Esophagus muscularis mucosa (tissue), 4 donors: ENCODE data around the gene NCOA7. TPM values are rescaled to one million over a fixed set of nuclear protein-coding genes. Genes with fewer than 3 reads are reported as not detected.
"Not testable (repeated sequence)": the region's sequence is repeated elsewhere in the genome, so short reads cannot be mapped to it uniquely, and the experiment has no call there.

Experiments
- DNase-seq: peaks from one replicate; pipeline ENCODE4 v3.0.0-alpha.2; 2017; ENCODE audit errors: extremely low spot score
- H3K27ac ChIP-seq, 4 donors: fragments of 200-600 bp; sonication (generic); replicated peaks in 1 of 4; 1 replicate in 3 of 4; 2 replicates in 1 of 4; pipeline ENCODE4 v1.5.1; 2016 to 2019; ENCODE audit warnings: mild to moderate bottlenecking in 1 of 4
- H3K27me3 ChIP-seq, 4 donors: fragments of 200-600 bp; sonication (generic); one replicate each; pipeline versions ENCODE4 v1.5.1 to v1.6.0; 2016 to 2019
- H3K36me3 ChIP-seq, 4 donors: fragments of 200-600 bp; sonication (generic); one replicate each; pipeline ENCODE4 v1.5.1; 2016 to 2019
- H3K4me1 ChIP-seq, 4 donors: fragments of 200-600 bp; sonication (generic); one replicate each; pipeline ENCODE4 v1.5.1; 2016 to 2019
- H3K4me3 ChIP-seq, 4 donors: fragments of 200-600 bp; sonication (generic); 1 replicate in 2 of 4; 2 replicates in 2 of 4; pipeline ENCODE4 v1.5.1; 2016 to 2019; ENCODE audit warnings: mild to moderate bottlenecking in 4 of 4, moderate library complexity in 1 of 4
- H3K9me3 ChIP-seq, 4 donors: fragments of 200-600 bp; sonication (generic); 1 replicate in 3 of 4; 2 replicates in 1 of 4; pipeline ENCODE4 v1.5.1; 2016 to 2019
- CTCF ChIP-seq, 3 experiments: fragments of 200-600 bp in 2 of 3; fragments of 450-650 bp in 1 of 3; sonication (generic) in 2 of 3; IDR thresholded peaks; one replicate each; pipeline ENCODE4 v1.5.1; 2017 to 2019; ENCODE audit warnings: antibody characterized with exemption in 3 of 3, mild to moderate bottlenecking in 2 of 3, moderate library complexity in 1 of 3
- EP300 ChIP-seq: sonication (generic); formaldehyde crosslinking; IDR thresholded peaks from one replicate; pipeline ENCODE4 v1.6.1; 2017; ENCODE audit warnings: antibody characterized with exemption
- POLR2A ChIP-seq: fragments of 450-650 bp; IDR thresholded peaks from one replicate; pipeline ENCODE4 v1.6.1; 2017; ENCODE audit warnings: antibody characterized with exemption, moderate library complexity, mild to moderate bottlenecking, low read depth
- POLR2AphosphoS5 ChIP-seq, 2 donors: sonication (generic); formaldehyde crosslinking; IDR thresholded peaks; one replicate each; pipeline ENCODE4 v1.6.1; 2017; ENCODE audit warnings: antibody characterized with exemption in 2 of 2
- WGBS: methylation state at CpG from one replicate; pipeline ENCODE4 v1.1.5; 2018; 5-methylcytosine and 5-hydroxymethylcytosine counted together
- intact Hi-C: fragments of 100-400 bp; cut with DNase I; formaldehyde crosslinking; loops from one replicate; pipeline ENCODE4 v1.15.1; 2023
- total RNA-seq, 4 donors: library from RNA; depleted of rRNA; stranded (reverse); fragments of >200 nt; gene quantifications; one replicate each; pipeline versions ENCODE4 v1.1.0 to v1.2.1, GENCODE V29; 2016

NCOA7 gene
- total RNA-seq, 4 donors from 2014 or later: 15.4 to 29.0 (median 19.9) TPM

- Histone ChIP-seq H3K9me3 (no peaks in the 10 kb centered on the region), H3K4me3 (no peak overlapping the region), H3K36me3 (no peaks in the 10 kb centered on the region), H3K27me3 (no peaks in the 10 kb centered on the region), H3K4me1 (no peaks in the 10 kb centered on the region), H3K27ac (no peak overlapping the region)
- no peak for TF ChIP-seq POLR2A
- 79% methylated on average over 4 of the region's 4 CpGs for WGBS
- no peak for DNase-seq
- intact Hi-C loops: no loop called here
Measured at GRCh38 chr6:125773387-125774341, 17.1 kb upstream of the NCOA7 start.

DNA sequence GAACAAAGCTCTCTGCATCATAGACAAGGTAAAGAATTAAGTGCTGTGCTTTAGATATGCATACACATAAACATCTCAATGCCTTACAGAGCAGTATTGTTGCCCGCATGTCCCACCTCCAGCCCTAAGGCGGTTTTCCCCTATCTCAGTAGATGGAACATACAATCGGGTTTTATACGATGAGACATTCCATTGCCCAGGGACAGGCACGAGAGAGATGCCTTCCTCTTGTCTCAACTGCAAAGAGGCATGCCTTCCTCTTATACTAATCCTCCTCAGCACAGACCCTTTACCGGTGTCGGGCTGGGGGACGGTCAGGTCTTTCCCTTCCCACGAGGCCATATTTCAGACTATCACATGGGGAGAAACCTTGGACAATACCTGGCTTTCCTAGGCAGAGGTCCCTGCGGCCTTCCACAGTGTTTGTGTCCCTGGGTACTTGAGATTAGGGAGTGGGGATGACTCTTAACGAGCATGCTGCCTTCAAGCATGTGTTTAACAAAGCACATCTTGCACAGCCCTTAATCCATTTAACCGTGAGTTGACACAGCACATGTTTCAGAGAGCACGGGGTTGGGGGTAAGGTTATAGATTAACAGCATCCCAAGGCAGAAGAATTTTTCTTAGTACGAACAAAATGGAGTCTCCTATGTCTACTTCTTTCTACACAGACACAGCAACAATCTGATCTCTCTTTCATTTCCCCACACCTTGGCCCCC, 14.5 kb upstream of the NCOA7 start:
- DNase-seq, intact Hi-C loops, H3K27ac ChIP-seq, H3K4me1 ChIP-seq, H3K27me3 ChIP-seq, H3K36me3 ChIP-seq, H3K9me3 ChIP-seq, H3K4me3 ChIP-seq: not testable (repeated sequence)
- WGBS: 84% methylated on average over 12 of the region's 14 CpGs

DNA sequence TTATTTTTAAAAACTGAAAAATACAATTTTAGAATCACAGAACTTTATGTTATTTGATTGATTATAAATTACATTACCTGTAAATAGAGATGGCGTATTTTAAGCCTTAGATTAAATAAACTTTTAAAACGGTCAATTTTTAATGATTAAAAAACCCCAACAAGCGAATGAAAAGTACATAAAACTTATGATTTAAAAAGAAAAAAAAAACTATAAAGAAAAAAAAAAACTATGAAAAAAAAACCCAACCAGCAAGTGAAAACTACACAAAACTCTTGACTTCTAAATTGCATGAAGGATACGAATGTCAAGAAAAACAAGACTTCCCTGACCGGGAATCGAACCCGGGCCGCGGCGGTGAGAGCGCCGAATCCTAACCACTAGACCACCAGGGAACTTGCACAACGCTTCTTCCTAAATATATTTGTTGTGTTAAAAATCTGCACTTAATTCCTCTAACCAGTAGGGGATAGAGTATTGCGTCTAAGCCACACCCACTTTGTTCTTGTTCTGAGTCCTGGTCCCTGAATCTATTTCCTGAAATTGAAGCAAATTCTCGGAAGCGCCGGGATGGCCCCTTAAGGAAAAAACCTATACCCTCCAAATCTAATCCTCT, 10.7 kb upstream of the NCOA7 start:
- intact Hi-C loops: no loop called here
- Histone ChIP-seq H3K27me3 (no peaks in the 10 kb centered on the region), H3K36me3 (no peaks in the 10 kb centered on the region), H3K9me3 (no peaks in the 10 kb centered on the region), H3K27ac (peak overlapping the region; percentile 89 to 94 (median 90)), H3K4me1 (peaks cover 8 to 9% (median 8%) of the 10 kb centered on the region in 4 donors), H3K4me3 (peak overlapping the region; percentile 63 to 75 (median 68))
- WGBS: 12% methylated on average over 17 of the region's 17 CpGs
- peak; percentile 96 for DNase-seq
- TF ChIP-seq CTCF (IDR thresholded peaks at IDR 0.05): peak; percentile 20 to 36 (median 30)
- no peak for TF ChIP-seq EP300
- TF ChIP-seq POLR2AphosphoS5 (IDR thresholded peaks at IDR 0.05): peak; percentile 9 to 64

GRCh38 chr6:125780540-125781313, 10.0 kb upstream of the NCOA7 start:
- Histone ChIP-seq H3K4me1 (peaks cover 8 to 9% (median 8%) of the 10 kb centered on the region in 4 donors), H3K4me3 (peak overlapping the region; percentile 63 to 75 (median 68)), H3K36me3 (no peaks in the 10 kb centered on the region), H3K27ac (peak overlapping the region; percentile 89 to 94 (median 90)), H3K9me3 (no peaks in the 10 kb centered on the region), H3K27me3 (no peaks in the 10 kb centered on the region)
- intact Hi-C loops: no loop called here
- under 1% methylated on average over 28 of the region's 28 CpGs for WGBS
- TF ChIP-seq EP300 (no peak), CTCF (IDR thresholded peaks at IDR 0.05) (no peak), POLR2AphosphoS5 (IDR thresholded peaks at IDR 0.05) (peak in 1 of 2 donors; percentile 81)
- DNase-seq: no peak

DNA sequence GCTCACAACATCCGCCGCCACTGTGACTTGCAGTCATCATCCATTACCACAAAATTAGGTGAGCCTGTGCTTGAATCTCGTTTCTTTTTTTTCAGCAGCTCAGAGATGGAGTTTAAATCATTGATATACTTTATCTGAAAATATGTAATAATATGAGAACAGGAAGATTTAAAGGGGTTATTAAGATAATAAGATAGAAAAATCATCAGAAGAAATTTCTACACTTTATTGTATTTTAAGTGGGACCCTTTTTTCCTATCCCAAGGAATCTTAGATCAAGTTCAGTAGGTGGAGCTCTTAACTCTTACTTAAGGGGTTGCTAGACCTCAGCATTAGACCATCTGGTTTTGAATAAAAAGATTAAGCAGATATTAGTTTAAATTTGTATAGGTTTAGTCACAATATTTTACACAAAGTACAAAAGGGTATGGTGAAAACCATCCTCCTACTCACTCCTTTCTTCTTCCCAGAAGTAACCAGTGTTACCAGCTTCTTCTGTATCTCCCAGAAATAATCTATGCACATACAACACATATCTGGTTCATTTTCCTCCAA, 9.4 kb upstream of the NCOA7 start:
- H3K4me1 ChIP-seq: peaks cover 8 to 9% (median 8%) of the 10 kb centered on the region in 4 donors
- DNase-seq: no peak
- 0% methylated on average over 3 of the region's 3 CpGs for WGBS
- no peaks in the 10 kb centered on the region for H3K36me3 ChIP-seq
- no peaks in the 10 kb centered on the region for H3K27me3 ChIP-seq
- H3K9me3 ChIP-seq: no peaks in the 10 kb centered on the region
- TF ChIP-seq POLR2A (no peak), EP300 (no peak), CTCF (IDR thresholded peaks at IDR 0.05) (peak in 2 of 3 experiments; percentile 9 to 16)
- H3K4me3 ChIP-seq: peak overlapping the region; percentile 63 to 75 (median 68)
- peak overlapping the region; percentile 89 to 94 (median 90) for H3K27ac ChIP-seq
- intact Hi-C loops: no loop called here
